ENCODE results near the gene MYRFL. TPM values are rescaled to one million over a fixed set of nuclear protein-coding genes. Genes with fewer than 3 reads are reported as not detected.

MYRFL gene
- polyA plus RNA-seq, 1 donor, result 14.9 TPM

DNA sequence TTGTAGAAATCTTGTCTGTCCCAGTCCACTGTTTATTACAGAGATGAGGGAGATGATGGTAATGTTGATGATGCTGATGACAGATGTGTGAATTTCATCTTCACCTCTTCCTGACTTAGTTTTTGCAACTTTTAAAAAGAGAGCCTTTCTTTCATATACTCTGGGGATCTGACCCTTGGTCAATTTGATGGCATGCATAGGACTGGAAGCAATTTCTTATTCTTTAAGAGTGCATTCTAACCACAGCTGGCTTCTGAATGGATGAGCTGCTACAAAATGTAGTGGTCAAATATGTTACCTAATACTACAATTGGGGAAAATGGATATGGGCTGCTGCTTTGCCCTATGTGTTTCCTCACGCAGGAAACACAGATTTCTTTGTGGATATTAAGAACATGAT, 80.8 kb downstream of the MYRFL start:
- no peak for DNase-seq
- Histone ChIP-seq H3K9me3 (ENCODE audit: control insufficient read depth, low read depth, low read length) (no peaks in the 10 kb centered on the region), H3K4me1 (ENCODE audit: control insufficient read depth, insufficient read depth, low read length) (no peaks in the 10 kb centered on the region), H3K27ac (ENCODE audit: low read length) (no peak overlapping the region), H3K27me3 (ENCODE audit: control insufficient read depth, insufficient read depth, low read length) (no peaks in the 10 kb centered on the region), H3K4me3 (ENCODE audit: low read length) (no peak overlapping the region), H3K36me3 (ENCODE audit: control insufficient read depth, insufficient read depth, low read length) (peaks cover 27% of the 10 kb centered on the region)
- 100% methylated on average over 1 of the region's 1 CpG for WGBS (ENCODE audit: insufficient coverage, low lambda C conversion rate)

DNA sequence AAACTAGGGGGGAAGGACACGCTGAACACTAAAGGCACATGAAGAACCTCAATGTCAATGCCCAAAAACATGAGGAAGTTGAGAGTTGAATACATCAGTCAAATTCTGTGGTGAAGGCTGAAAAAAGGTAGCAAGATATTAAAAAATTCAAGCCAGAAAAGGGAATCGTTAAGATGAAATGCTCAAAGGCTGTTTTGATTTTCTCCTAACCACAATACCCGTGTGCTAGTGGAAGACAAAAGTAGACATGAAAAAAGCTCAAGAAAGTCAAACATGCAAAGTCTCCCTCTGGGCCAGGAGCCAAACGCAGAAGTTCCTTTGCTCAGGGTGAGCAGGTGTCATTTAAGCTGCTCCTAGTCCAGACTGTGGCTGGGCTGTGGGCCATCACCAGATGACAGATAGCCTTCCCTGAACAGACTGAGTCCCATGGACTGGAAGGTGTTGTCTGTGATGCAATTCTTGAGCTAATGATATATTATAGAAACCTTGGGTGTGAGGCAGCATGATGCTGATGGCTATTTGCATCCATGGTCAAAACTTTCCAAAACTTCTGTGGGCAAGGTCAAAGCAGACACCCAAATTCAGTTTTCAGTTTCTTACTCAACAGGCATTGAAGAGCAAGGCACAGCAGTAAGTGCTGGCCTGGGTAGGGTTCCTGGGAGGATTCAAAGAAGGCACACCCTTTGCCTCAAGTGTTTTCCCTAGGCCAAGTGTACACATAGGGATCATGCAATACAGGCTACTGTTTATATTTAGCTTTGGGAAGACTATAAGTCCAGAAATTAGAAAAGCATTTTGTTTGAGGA, 81.6 kb downstream of the MYRFL start:
- 80% methylated on average over 2 of the region's 4 CpGs for WGBS (ENCODE audit: insufficient coverage, low lambda C conversion rate)
- H3K27me3 ChIP-seq (ENCODE audit: control insufficient read depth, insufficient read depth, low read length), result no peaks in the 10 kb centered on the region
- H3K36me3 ChIP-seq (ENCODE audit: control insufficient read depth, insufficient read depth, low read length), result peaks cover 27% of the 10 kb centered on the region
- no peak for DNase-seq
- H3K4me3 ChIP-seq (ENCODE audit: low read length), result no peak overlapping the region
- H3K9me3 ChIP-seq (ENCODE audit: control insufficient read depth, low read depth, low read length), result no peaks in the 10 kb centered on the region
- H3K4me1 ChIP-seq (ENCODE audit: control insufficient read depth, insufficient read depth, low read length), result no peaks in the 10 kb centered on the region
- H3K27ac ChIP-seq (ENCODE audit: low read length), result no peak overlapping the region

DNA sequence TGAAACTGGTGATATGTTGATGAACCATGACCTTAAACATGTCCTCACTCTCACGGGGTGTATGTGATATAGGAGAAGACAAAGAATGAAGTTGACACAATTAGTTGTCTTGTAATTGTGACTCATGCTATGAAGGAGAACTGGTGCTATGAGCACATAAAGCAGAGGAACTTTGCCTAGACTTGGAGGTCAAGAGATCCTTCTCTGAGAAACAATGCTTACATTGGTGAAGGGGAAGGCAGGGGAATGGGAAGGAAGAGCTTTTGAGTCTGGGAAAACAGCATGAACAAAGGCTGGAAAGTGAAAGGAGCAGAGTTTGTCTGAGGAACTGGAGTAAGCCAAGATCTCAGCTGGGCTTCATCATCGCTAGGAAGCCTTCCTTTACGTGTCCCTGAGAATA, 83.2 kb downstream of the MYRFL start:
- Histone ChIP-seq H3K27me3 (ENCODE audit: control insufficient read depth, insufficient read depth, low read length) (no peaks in the 10 kb centered on the region), H3K27ac (ENCODE audit: low read length) (no peak overlapping the region), H3K4me3 (ENCODE audit: low read length) (no peak overlapping the region), H3K4me1 (ENCODE audit: control insufficient read depth, insufficient read depth, low read length) (no peaks in the 10 kb centered on the region), H3K9me3 (ENCODE audit: control insufficient read depth, low read depth, low read length) (no peaks in the 10 kb centered on the region), H3K36me3 (ENCODE audit: control insufficient read depth, insufficient read depth, low read length) (peaks cover 27% of the 10 kb centered on the region)
- WGBS (ENCODE audit: insufficient coverage, low lambda C conversion rate), result no CpG with 5 or more reads among the region's 3 CpGs
- DNase-seq, result peak in 1 of 2 donors; percentile 11

DNA sequence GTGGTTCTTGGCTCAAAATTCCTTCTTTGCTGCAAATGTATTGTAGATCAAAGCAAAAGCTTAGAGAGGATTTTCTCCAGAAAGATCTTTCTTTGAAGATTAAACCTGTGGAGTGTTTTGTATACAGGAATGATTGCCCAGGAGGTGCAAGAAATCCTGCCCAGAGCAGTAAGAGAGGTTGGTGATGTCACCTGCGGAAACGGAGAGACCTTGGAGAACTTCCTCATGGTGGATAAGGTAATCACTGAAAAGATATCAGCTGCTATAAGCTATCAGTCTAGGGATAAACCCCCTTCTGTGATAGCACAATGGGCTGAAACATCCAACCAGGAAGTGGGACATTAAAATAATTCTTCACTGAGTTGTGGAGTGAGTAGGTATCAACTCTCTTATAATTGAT, 85.7 kb downstream of the MYRFL start:
- H3K4me3 ChIP-seq (ENCODE audit: low read length), result no peak overlapping the region
- H3K27ac ChIP-seq (ENCODE audit: low read length), result no peak overlapping the region
- no peaks in the 10 kb centered on the region for H3K9me3 ChIP-seq (ENCODE audit: control insufficient read depth, low read depth, low read length)
- H3K36me3 ChIP-seq (ENCODE audit: control insufficient read depth, insufficient read depth, low read length), result peaks cover 14% of the 10 kb centered on the region
- DNase-seq, result peak in 1 of 2 donors; percentile 27
- no peaks in the 10 kb centered on the region for H3K27me3 ChIP-seq (ENCODE audit: control insufficient read depth, insufficient read depth, low read length)
- WGBS (ENCODE audit: insufficient coverage, low lambda C conversion rate), result no CpG with 5 or more reads among the region's 2 CpGs
- H3K4me1 ChIP-seq (ENCODE audit: control insufficient read depth, insufficient read depth, low read length), result no peaks in the 10 kb centered on the region

DNA sequence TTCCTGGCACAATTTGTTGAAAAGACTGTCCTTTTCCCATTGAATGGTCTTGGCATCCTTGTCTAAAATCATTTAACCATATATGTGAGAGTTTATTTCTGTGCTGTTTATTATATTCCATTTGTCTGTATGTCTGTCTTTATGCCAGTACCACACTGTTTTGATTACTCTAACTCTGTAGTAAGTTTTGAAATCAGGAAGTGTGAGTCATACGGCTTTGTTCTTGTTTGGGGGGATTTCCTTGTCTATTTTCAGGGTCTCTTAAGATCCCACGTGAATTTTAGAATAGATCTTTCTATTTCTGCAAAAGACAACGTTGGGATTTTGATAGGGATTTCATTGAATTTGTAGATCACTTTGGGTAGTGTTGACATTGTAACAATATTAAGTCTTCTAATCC, 88.5 kb downstream of the MYRFL start:
- Histone ChIP-seq H3K27ac (ENCODE audit: low read length) (no peak overlapping the region), H3K4me3 (ENCODE audit: low read length) (no peak overlapping the region), H3K9me3 (ENCODE audit: control insufficient read depth, low read depth, low read length) (no peaks in the 10 kb centered on the region), H3K27me3 (ENCODE audit: control insufficient read depth, insufficient read depth, low read length) (no peaks in the 10 kb centered on the region), H3K36me3 (ENCODE audit: control insufficient read depth, insufficient read depth, low read length) (no peaks in the 10 kb centered on the region), H3K4me1 (ENCODE audit: control insufficient read depth, insufficient read depth, low read length) (no peaks in the 10 kb centered on the region)
- 80% methylated on average over 1 of the region's 3 CpGs for WGBS (ENCODE audit: insufficient coverage, low lambda C conversion rate)
- DNase-seq, result no peak

DNA sequence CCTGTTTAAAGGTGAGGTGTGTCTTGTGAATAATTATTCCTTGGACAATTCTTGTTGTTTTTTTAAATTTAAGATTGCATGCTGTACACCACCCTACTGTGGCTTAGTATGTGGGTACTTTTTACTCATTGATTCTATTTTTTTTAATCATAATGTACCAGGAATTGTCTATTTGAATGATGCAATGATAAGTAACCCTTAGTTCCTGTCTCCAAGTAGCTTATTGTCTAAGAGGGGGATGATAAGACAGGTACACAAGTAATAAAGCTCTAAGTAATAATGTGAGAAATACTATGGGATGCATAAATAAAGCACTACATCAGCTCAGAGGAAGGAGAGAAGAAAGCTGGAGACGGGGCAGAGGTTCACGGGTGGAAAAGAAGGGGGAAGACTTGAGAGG, 90.9 kb downstream of the MYRFL start:
- WGBS (ENCODE audit: insufficient coverage, low lambda C conversion rate), result no CpG with 5 or more reads among the region's 2 CpGs
- Histone ChIP-seq H3K27ac (ENCODE audit: low read length) (no peak overlapping the region), H3K4me3 (ENCODE audit: low read length) (no peak overlapping the region), H3K9me3 (ENCODE audit: control insufficient read depth, low read depth, low read length) (no peaks in the 10 kb centered on the region), H3K36me3 (ENCODE audit: control insufficient read depth, insufficient read depth, low read length) (no peaks in the 10 kb centered on the region), H3K27me3 (ENCODE audit: control insufficient read depth, insufficient read depth, low read length) (no peaks in the 10 kb centered on the region), H3K4me1 (ENCODE audit: control insufficient read depth, insufficient read depth, low read length) (no peaks in the 10 kb centered on the region)
- DNase-seq, result no peak

DNA sequence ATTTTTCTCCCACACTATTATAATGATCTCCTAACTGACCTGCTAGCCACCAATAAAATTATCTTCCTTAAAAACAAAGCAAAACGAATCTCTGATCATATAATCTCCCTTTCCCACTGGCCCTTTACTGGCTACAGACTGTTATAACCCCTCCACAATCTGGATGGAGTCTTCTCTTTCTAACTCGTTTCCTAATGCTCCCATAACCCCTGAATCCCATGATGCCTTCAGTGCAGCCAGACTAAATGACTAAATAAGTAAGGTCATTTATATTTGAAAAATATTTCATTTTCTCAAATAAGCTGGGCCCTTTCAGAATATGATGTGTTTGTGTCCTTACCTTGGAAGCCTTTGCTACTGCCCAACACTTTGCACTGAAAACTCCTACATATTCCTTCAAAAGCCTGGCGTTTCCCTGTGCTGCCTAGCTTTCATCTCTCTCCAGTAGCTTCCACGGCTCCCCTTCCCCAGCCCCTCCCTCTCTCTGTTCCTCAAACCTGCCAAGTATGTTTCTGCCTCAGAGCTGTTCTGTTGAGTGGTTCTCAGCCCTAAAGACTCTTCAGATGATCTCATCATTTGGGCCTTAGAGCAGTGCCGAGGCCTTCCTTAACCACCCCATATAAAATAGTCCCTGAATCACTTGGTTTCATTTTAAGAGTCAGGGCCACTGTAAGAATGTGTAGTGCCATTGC, 91.7 kb downstream of the MYRFL start:
- no peaks in the 10 kb centered on the region for H3K36me3 ChIP-seq (ENCODE audit: control insufficient read depth, insufficient read depth, low read length)
- WGBS (ENCODE audit: insufficient coverage, low lambda C conversion rate), result 92% methylated on average over 2 of the region's 5 CpGs
- no peaks in the 10 kb centered on the region for H3K27me3 ChIP-seq (ENCODE audit: control insufficient read depth, insufficient read depth, low read length)
- no peak overlapping the region for H3K27ac ChIP-seq (ENCODE audit: low read length)
- DNase-seq, result no peak
- no peaks in the 10 kb centered on the region for H3K9me3 ChIP-seq (ENCODE audit: control insufficient read depth, low read depth, low read length)
- H3K4me3 ChIP-seq (ENCODE audit: low read length), result no peak overlapping the region
- H3K4me1 ChIP-seq (ENCODE audit: control insufficient read depth, insufficient read depth, low read length), result no peaks in the 10 kb centered on the region

DNA sequence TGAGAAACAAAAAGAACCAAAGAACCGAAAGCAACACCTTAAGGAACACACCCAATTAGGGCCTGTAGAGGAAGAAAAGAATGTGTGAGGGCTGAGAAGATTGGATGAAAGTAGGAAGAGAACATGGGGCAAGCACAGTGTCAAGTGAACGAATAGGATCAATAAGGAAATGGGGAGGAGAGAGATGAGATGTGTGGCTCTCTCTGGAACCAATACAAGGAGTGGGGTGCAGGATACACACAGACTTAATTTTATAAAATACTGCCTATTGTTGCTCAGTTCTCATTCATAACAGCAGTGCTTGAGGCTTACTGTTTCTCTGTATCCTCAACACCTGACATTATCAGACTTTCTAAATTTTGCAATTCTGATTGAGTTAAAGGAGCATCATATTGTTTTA, 93.3 kb downstream of the MYRFL start:
- Histone ChIP-seq H3K9me3 (ENCODE audit: control insufficient read depth, low read depth, low read length) (no peaks in the 10 kb centered on the region), H3K36me3 (ENCODE audit: control insufficient read depth, insufficient read depth, low read length) (no peaks in the 10 kb centered on the region), H3K27ac (ENCODE audit: low read length) (no peak overlapping the region), H3K4me3 (ENCODE audit: low read length) (no peak overlapping the region), H3K4me1 (ENCODE audit: control insufficient read depth, insufficient read depth, low read length) (no peaks in the 10 kb centered on the region), H3K27me3 (ENCODE audit: control insufficient read depth, insufficient read depth, low read length) (no peaks in the 10 kb centered on the region)
- WGBS (ENCODE audit: insufficient coverage, low lambda C conversion rate), result 100% methylated on average over 1 of the region's 2 CpGs
- no peak for DNase-seq

DNA sequence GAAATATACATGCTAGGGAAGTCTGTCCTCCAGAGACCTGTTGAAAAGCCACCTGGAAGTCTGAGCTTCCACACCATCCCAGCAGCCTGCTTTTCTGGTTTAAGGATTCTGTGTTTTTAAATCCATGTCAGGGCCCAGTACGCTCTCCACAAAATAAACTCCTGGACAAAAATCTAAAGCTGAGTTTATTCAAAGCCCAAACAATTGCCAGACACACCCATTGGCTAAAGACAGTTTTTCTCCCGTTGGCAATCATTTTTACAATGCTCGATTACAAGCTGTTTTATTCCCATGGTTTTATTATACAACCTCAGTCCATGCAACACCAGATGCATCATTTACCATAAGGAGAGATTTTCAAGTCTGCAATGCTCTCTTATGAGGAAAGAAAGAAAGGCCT, 94.5 kb downstream of the MYRFL start:
- 90% methylated on average over 2 of the region's 3 CpGs for WGBS (ENCODE audit: insufficient coverage, low lambda C conversion rate)
- Histone ChIP-seq H3K27me3 (ENCODE audit: control insufficient read depth, insufficient read depth, low read length) (no peaks in the 10 kb centered on the region), H3K27ac (ENCODE audit: low read length) (no peak overlapping the region), H3K4me3 (ENCODE audit: low read length) (no peak overlapping the region), H3K4me1 (ENCODE audit: control insufficient read depth, insufficient read depth, low read length) (no peaks in the 10 kb centered on the region), H3K36me3 (ENCODE audit: control insufficient read depth, insufficient read depth, low read length) (no peaks in the 10 kb centered on the region), H3K9me3 (ENCODE audit: control insufficient read depth, low read depth, low read length) (no peaks in the 10 kb centered on the region)
- no peak for DNase-seq

DNA sequence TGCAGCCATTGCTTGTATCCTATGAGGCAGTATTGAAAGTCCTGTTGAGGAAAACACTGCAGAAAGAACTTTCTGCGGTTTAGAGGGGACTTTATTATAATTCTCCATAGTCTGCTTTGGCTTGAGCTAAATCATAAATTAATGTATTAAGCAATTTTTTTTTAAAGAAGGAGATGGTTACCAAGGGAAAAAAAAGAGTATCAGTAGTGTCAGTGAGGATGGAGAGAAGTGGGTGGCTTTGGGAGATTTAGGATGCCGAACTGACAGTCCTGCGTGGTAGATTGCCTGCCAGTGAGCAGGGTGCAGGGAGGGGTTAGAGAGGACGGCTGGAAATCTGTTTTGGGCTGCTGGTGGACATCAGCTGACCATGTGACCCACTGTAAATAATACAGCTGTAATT, 96.8 kb downstream of the MYRFL start:
- no peak overlapping the region for H3K4me3 ChIP-seq (ENCODE audit: low read length)
- H3K27me3 ChIP-seq (ENCODE audit: control insufficient read depth, insufficient read depth, low read length), result no peaks in the 10 kb centered on the region
- no peak overlapping the region for H3K27ac ChIP-seq (ENCODE audit: low read length)
- DNase-seq, result no peak
- H3K9me3 ChIP-seq (ENCODE audit: control insufficient read depth, low read depth, low read length), result no peaks in the 10 kb centered on the region
- H3K36me3 ChIP-seq (ENCODE audit: control insufficient read depth, insufficient read depth, low read length), result no peaks in the 10 kb centered on the region
- 100% methylated on average over 1 of the region's 4 CpGs for WGBS (ENCODE audit: insufficient coverage, low lambda C conversion rate)
- no peaks in the 10 kb centered on the region for H3K4me1 ChIP-seq (ENCODE audit: control insufficient read depth, insufficient read depth, low read length)

DNA sequence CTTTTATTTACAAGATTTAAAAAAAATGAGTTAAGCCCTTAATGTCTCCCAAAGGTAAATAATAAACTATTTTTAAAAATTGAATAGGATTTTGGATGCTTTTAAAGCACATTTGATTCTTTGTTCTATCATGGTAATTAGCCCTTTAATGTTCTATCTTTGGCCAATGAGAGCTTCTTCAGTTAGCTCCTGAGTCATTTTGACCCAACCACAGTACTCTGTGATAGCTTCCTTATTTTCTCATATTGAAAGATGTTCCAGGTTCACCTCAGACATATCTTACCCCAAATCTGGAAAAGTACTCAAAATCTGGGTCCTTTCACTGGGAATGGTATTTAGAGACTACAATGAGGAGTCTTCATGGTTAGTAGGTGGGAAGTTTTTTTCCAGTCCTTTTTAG, 98.0 kb downstream of the MYRFL start:
- Histone ChIP-seq H3K27me3 (ENCODE audit: control insufficient read depth, insufficient read depth, low read length) (no peaks in the 10 kb centered on the region), H3K4me3 (ENCODE audit: low read length) (no peak overlapping the region), H3K27ac (ENCODE audit: low read length) (no peak overlapping the region), H3K4me1 (ENCODE audit: control insufficient read depth, insufficient read depth, low read length) (no peaks in the 10 kb centered on the region), H3K9me3 (ENCODE audit: control insufficient read depth, low read depth, low read length) (no peaks in the 10 kb centered on the region), H3K36me3 (ENCODE audit: control insufficient read depth, insufficient read depth, low read length) (peaks cover 2% of the 10 kb centered on the region)
- no peak for DNase-seq
